Gastroesophageal sphincter (tissue), 3 donors: ENCODE measurements around the gene CNPY2.

ENCODE experiments used
- EP300 ChIP-seq: sonication (generic); formaldehyde crosslinking; IDR thresholded peaks from one replicate; pipeline ENCODE4 v1.6.1; 2017; ENCODE audit warnings: antibody characterized with exemption, mild to moderate bottlenecking
- POLR2A ChIP-seq, 2 donors: fragments of 450-650 bp; IDR thresholded peaks; one replicate each; pipeline ENCODE4 v1.6.1; 2017; ENCODE audit warnings: antibody characterized with exemption in 2 of 2, mild to moderate bottlenecking in 2 of 2, moderate library complexity in 1 of 2
- POLR2AphosphoS5 ChIP-seq: sonication (generic); formaldehyde crosslinking; IDR thresholded peaks from one replicate; pipeline ENCODE4 v1.6.1; 2017; ENCODE audit warnings: antibody characterized with exemption
- TF ChIP-seq, protein P1 (sequence below), 4 experiments: fragments of 200-600 bp in 2 of 4; fragments of 450-650 bp in 2 of 4; sonication (generic) in 1 of 4; IDR thresholded peaks; one replicate each; pipeline ENCODE4 v1.5.1; 2017 to 2019; ENCODE audit warnings: antibody characterized with exemption in 4 of 4, mild to moderate bottlenecking in 2 of 4, moderate library complexity in 2 of 4

DNA sequence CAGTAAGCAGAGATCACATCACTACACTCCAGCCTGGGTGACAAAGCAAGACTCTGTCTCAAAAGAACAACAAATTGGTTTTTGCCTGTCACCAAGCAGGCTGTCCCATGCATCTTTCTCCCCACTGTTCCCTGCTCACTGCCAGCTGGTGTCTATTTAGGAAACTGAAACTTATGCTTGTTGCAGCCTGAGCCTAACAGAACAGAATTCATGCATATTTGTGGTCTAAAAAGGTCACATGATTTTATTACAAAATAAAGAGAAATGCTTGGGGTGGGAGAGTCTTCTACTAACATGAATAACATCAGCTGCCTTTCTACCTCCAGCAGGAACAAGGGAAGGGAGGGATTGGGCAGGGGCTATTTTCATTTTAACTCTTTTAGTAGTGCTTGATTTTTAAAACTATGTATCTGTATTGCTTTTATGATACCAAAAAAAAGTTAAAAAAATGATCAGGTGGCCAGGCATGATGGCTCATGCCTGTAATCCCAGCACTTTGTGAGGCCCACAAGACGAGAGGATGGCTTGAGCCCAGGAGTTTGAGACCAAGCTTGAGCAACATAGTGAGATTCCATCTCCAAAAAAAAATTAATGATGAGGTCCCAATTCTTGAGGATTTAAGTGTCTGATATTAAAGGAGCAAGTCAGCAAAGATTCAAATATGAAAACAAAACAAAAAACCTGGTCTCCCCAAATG lies 43.2 kb upstream of the CNPY2 start:
- TF ChIP-seq POLR2AphosphoS5 = no peak
- TF ChIP-seq POLR2A (IDR thresholded peaks at IDR 0.05) = no peak
- TF ChIP-seq, protein P1, sequence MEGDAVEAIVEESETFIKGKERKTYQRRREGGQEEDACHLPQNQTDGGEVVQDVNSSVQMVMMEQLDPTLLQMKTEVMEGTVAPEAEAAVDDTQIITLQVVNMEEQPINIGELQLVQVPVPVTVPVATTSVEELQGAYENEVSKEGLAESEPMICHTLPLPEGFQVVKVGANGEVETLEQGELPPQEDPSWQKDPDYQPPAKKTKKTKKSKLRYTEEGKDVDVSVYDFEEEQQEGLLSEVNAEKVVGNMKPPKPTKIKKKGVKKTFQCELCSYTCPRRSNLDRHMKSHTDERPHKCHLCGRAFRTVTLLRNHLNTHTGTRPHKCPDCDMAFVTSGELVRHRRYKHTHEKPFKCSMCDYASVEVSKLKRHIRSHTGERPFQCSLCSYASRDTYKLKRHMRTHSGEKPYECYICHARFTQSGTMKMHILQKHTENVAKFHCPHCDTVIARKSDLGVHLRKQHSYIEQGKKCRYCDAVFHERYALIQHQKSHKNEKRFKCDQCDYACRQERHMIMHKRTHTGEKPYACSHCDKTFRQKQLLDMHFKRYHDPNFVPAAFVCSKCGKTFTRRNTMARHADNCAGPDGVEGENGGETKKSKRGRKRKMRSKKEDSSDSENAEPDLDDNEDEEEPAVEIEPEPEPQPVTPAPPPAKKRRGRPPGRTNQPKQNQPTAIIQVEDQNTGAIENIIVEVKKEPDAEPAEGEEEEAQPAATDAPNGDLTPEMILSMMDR (IDR thresholded peaks at IDR 0.05) = no peak
- no peak for TF ChIP-seq EP300
